Measurements from ENCODE around the gene LHFPL2. TPM values are rescaled to one million over a fixed set of nuclear protein-coding genes. Genes with fewer than 3 reads are reported as not detected.
A peak's percentile ranks its signal among the peaks of the same experiment; 100 is the strongest.
"Not testable (repeated sequence)": the region's sequence is repeated elsewhere in the genome, so short reads cannot be mapped to it uniquely, and the experiment has no call there.

LHFPL2 gene
- total and polyA plus RNA-seq, 2 experiments from 2014 or later = 96.6 to 126 TPM

DNA sequence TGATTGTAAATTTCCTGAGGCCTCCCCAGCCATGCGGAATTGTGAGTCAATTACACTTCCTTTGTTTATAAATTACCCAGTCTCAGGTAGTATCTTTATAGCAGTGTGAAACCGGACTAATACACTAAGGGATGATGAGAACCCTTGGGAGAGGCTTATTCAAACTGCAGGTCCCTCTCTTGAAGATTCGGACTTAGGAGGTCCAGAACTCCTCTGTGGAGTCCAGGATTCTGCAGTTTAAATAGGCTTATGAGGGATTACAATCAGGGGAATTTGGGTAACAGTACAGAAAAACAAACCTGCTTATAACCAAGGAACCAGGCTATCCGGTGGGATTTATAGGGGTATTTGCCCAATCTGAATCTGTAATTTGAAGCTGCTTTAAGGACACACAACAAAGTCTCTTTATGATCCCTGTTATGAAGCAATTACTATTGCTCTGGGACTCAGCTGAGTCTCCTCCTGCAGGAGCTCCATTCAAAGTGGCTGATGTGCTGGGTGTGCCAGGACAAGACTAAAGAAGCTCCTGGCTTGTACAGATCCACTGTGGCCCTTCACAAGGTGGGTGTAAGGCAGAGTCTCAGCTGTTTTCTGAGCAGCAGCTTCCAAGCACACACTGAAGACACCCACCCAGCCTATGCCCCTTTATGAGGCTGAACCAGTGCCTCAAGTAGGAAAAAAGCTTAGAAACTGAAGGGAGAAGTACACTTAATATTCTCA, 41.8 kb upstream of the LHFPL2 start:
- TF ChIP-seq, protein P1, sequence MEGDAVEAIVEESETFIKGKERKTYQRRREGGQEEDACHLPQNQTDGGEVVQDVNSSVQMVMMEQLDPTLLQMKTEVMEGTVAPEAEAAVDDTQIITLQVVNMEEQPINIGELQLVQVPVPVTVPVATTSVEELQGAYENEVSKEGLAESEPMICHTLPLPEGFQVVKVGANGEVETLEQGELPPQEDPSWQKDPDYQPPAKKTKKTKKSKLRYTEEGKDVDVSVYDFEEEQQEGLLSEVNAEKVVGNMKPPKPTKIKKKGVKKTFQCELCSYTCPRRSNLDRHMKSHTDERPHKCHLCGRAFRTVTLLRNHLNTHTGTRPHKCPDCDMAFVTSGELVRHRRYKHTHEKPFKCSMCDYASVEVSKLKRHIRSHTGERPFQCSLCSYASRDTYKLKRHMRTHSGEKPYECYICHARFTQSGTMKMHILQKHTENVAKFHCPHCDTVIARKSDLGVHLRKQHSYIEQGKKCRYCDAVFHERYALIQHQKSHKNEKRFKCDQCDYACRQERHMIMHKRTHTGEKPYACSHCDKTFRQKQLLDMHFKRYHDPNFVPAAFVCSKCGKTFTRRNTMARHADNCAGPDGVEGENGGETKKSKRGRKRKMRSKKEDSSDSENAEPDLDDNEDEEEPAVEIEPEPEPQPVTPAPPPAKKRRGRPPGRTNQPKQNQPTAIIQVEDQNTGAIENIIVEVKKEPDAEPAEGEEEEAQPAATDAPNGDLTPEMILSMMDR (IDR thresholded peaks at IDR 0.05; ENCODE audit: low read depth, low read length) = no peak
- no peak overlapping the region for H3K4me3 ChIP-seq
- H3K9me3 ChIP-seq (ENCODE audit: low read depth) = no peaks in the 10 kb centered on the region
- H3K4me1 ChIP-seq (ENCODE audit: low read depth) = no peaks in the 10 kb centered on the region
- no peaks in the 10 kb centered on the region for H3K36me3 ChIP-seq
- H3K27ac ChIP-seq = no peak overlapping the region
- no peak for DNase-seq (ENCODE audit: low read depth in 1 of 2, low spot score in 1 of 2)
- H3K27me3 ChIP-seq = no peaks in the 10 kb centered on the region

DNA sequence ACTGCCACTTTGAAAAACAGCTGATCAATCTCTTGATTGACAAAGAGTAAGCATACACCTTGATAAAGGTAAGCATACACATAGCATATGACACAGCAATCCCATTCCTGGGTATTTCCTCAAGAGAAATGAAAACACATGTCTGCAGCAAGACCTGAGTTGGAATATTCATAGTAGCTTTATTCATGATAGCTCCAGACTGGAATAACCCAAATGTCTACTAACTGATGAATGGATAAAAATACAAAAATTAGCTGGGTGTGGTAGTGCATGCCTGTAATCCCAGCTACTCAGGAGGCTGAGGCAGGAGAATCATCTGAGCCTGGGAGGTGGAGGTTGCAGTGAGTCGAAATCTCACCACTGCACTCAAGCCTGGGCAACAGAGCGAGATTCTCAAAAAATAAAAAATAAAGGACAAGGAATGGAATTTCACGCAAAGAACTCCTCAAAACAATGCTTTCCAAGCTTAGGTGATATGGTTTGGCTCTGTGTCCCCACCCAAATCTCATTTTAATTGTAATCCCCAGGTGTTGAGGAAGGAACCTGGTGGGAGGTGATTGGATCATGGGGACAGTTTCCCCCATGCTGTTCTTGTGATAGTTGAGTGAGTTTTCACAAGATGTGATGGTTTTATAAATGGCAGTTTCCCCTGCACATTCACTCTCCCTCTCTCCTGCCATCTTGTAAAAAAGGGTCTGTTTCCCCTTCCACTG, 41.1 kb upstream of the LHFPL2 start:
- H3K4me1 ChIP-seq (ENCODE audit: low read depth) = no peaks in the 10 kb centered on the region
- no peaks in the 10 kb centered on the region for H3K9me3 ChIP-seq (ENCODE audit: low read depth)
- no peaks in the 10 kb centered on the region for H3K27me3 ChIP-seq
- DNase-seq (ENCODE audit: low read depth in 1 of 2, low spot score in 1 of 2) = no peak
- no peak overlapping the region for H3K27ac ChIP-seq
- TF ChIP-seq, protein P1 (IDR thresholded peaks at IDR 0.05; ENCODE audit: low read depth, low read length) = no peak
- H3K36me3 ChIP-seq = no peaks in the 10 kb centered on the region
- H3K4me3 ChIP-seq = no peak overlapping the region

DNA sequence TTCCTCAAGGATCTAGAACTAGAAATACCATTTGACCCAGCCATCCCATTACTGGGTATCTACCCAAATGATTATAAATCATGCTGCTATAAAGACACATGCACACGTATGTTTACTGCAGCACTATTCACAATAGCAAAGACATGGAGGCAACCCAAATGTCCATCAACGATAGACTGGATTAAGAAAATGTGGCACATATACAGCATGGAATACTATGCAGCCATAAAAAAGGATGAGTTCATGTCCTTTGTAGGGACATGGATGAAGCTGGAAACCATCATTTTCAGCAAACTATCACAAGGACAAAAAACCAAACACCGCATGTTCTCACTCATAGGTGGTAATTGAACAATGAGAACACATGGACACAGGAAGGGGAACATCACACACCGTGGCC, 38.9 kb upstream of the LHFPL2 start:
- H3K9me3 ChIP-seq (ENCODE audit: low read depth); H3K4me1 ChIP-seq (ENCODE audit: low read depth); DNase-seq (ENCODE audit: low read depth in 1 of 2, low spot score in 1 of 2); H3K4me3 ChIP-seq; H3K27me3 ChIP-seq; H3K36me3 ChIP-seq; H3K27ac ChIP-seq: not testable (repeated sequence)

DNA sequence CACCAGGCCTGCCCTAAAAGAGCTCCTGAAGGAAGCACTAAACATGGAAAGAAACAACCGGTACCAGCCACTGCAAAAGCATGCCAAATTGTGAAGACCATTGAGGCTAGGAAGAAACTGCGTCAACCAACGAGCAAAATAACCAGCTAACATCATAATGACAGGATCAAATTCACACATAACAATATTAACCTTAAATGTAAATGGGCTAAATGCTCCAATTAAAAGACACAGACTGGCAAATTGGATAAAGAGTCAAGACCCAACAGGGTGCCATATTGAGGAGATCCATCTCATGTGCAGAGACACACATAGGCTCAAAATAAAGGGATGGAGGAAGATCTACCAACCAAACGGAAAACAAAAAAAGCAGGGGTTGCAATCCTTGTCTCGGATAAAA, 35.3 kb upstream of the LHFPL2 start:
- not testable (repeated sequence) for H3K4me1 ChIP-seq (ENCODE audit: low read depth); H3K27ac ChIP-seq; H3K9me3 ChIP-seq (ENCODE audit: low read depth); DNase-seq (ENCODE audit: low read depth in 1 of 2, low spot score in 1 of 2); H3K4me3 ChIP-seq; H3K27me3 ChIP-seq; H3K36me3 ChIP-seq

DNA sequence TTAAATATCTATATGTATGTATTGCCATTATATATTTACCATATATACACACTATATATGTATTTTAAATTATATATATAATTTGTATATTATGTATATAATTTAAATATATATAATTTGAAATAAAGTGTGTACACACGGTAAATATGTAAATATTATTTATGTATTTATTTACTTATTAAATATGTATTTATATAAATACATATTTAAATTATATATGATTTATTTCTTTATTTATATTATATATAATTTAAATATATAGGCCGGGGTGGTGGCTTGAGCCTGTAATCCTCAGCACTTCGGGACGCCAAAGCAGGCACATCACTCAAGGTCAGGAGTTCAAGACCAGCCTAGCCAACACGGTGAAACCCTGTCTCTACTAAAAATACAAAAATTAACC, 31.3 kb upstream of the LHFPL2 start:
- H3K27ac ChIP-seq = no peak overlapping the region

DNA sequence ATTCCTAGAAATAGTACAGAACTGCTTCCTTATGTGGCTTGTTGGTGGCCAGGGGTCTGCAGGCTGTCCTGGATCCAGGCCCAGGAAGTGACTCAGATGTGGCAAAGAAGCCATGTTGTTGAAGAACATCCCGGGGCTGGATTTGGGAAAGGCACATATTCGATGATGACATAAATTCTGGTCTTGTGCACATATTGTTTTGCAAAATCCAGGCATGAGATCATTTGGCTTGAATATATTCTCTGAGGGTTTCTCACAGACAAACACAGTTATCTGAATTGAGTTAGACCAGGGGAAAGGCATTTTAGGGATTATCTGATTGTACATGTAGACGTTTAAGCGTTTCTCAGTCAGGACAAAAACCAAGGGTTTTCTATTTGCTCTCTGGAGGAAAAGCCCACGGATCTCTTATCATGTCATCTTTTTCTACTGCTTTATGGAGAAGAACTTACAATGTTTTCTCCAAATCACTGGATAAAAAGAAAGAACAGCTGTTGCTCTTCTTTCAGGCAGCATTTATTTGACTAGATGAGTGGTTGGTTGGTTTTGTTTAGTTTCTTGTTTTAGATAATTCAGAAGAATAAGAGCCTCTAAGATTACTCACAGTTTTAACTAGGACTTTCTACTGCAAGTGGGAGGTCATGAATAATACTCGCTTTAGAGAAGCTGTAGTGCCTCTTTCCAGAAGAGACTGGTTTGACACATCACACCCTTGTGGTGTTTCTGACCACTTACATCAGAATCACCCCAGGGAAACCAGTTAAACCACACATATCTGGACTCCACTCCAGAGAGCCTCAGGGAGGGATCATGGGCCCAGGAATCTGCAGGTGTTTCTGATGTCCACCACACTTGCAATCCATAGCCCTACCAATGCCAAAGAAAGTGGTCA, 29.5 kb upstream of the LHFPL2 start:
- DNase-seq (ENCODE audit: low read depth in 1 of 2, low spot score in 1 of 2) = peak in 1 of 2 donors; percentile 97
- H3K9me3 ChIP-seq (ENCODE audit: low read depth) = no peaks in the 10 kb centered on the region
- no peaks in the 10 kb centered on the region for H3K27me3 ChIP-seq
- H3K27ac ChIP-seq = no peak overlapping the region
- peaks cover 14% of the 10 kb centered on the region for H3K4me1 ChIP-seq (ENCODE audit: low read depth)
- H3K4me3 ChIP-seq = no peak overlapping the region
- H3K36me3 ChIP-seq = no peaks in the 10 kb centered on the region
- TF ChIP-seq, protein P1 (IDR thresholded peaks at IDR 0.05; ENCODE audit: low read depth, low read length) = no peak

More for the DNA sequence above, 31.3 kb upstream of the LHFPL2 start:
- TF ChIP-seq, protein P1 (IDR thresholded peaks at IDR 0.05; ENCODE audit: low read depth, low read length) = no peak
- no peak overlapping the region for H3K4me3 ChIP-seq
- no peaks in the 10 kb centered on the region for H3K36me3 ChIP-seq
- peaks cover 14% of the 10 kb centered on the region for H3K4me1 ChIP-seq (ENCODE audit: low read depth)
- H3K9me3 ChIP-seq (ENCODE audit: low read depth) = no peaks in the 10 kb centered on the region
- no peaks in the 10 kb centered on the region for H3K27me3 ChIP-seq
- no peak for DNase-seq (ENCODE audit: low read depth in 1 of 2, low spot score in 1 of 2)
